Activated CD4-positive, alpha-beta T cell treated with anti-CD3 and anti-CD28 coated beads for 36 hours (primary cell): ENCODE data around the gene ANO1. TPM values are rescaled to one million over a fixed set of nuclear protein-coding genes. Genes with fewer than 3 reads are reported as not detected.

Experiments used
- ATAC-seq: fragments of 200-7000 bp; cut with Tn5 transposase; one replicate; pipeline ENCODE4 v1.10.0; 2021; ENCODE audit warnings: mild to moderate bottlenecking, moderate library complexity
- CTCF ChIA-PET: fragments of 350-600 bp; sonication (Branson Sonifier 250); formaldehyde crosslinking; loops from one replicate; lab custom pipeline; 2021; ENCODE audit warnings: antibody characterized with exemption; lab: Charles Lee
- POLR2A ChIA-PET: fragments of 350-600 bp; sonication (Branson Sonifier 250); formaldehyde crosslinking; loops from one replicate; lab custom pipeline; 2021; ENCODE audit warnings: antibody characterized with exemption, inconsistent platforms; lab: Charles Lee
- DNase-seq: peaks from one replicate; pipeline ENCODE4 v3.0.0-alpha.2; 2020
- H3K27ac Mint-ChIP-seq: one replicate; pipeline ENCODE4 v1.8.0; 2021; ENCODE audit warnings: mixed read lengths
- H3K27me3 Mint-ChIP-seq: one replicate; pipeline ENCODE4 v1.8.0; 2021; ENCODE audit warnings: mixed read lengths
- H3K36me3 Mint-ChIP-seq: one replicate; pipeline ENCODE4 v1.8.0; 2021; ENCODE audit warnings: low read depth, mixed read lengths
- H3K4me1 Mint-ChIP-seq: one replicate; pipeline ENCODE4 v1.8.0; 2021; ENCODE audit warnings: mixed read lengths
- H3K4me3 Mint-ChIP-seq: one replicate; pipeline ENCODE4 v1.8.0; 2021; ENCODE audit warnings: mild to moderate bottlenecking, moderate library complexity, mixed read lengths
- H3K9me3 Mint-ChIP-seq: one replicate; pipeline ENCODE4 v1.8.0; 2021; ENCODE audit warnings: low read depth, mixed read lengths
- intact Hi-C, 2 experiments: fragments of 100-400 bp; cut with DNase I in 1 of 2; cut with micrococcal nuclease in 1 of 2; formaldehyde crosslinking; loops; one replicate each; pipeline versions ENCODE4 v1.14.2 to v1.15.1; 2022 to 2024; cut with DNase I, micrococcal nuclease
- total RNA-seq, 2 experiments: library from RNA; stranded (reverse); gene quantifications; one replicate each; pipeline ENCODE4 v1.2.3, GENCODE V29; 2021

The ANO1 gene
- total RNA-seq, 2 experiments from 2014 or later, result not detected

GRCh38 chr11:70139785-70140410 is 61.8 kb downstream of the ANO1 start:
- intact Hi-C loops, result no loop called here

GRCh38 chr11:70140711-70141485 is 62.8 kb downstream of the ANO1 start:
- Mint-ChIP-seq H3K4me3 (no peak overlapping the region), H3K27ac (no peak overlapping the region), H3K4me1 (peaks cover 8% of the 10 kb centered on the region), H3K27me3 (peaks cover 36% of the 10 kb centered on the region), H3K36me3 (no peaks in the 10 kb centered on the region), H3K9me3 (no peaks in the 10 kb centered on the region)
- ChIA-PET CTCF (interaction anchor here (0.5 to 1.1 kb wide), 3 partner anchors 13 to 451 kb away, joined by 3 to 5 read pairs (median 3); no protein-coding TSS in a partner anchor), POLR2A (no interaction called here)
- ATAC-seq, result no peak
- intact Hi-C loops, result no loop called here
- no peak for DNase-seq

More at GRCh38 chr11:70139785-70140410, 61.8 kb downstream of the ANO1 start:
- no peak overlapping the region for H3K27ac Mint-ChIP-seq
- no peak for ATAC-seq
- no peaks in the 10 kb centered on the region for H3K9me3 Mint-ChIP-seq
- H3K36me3 Mint-ChIP-seq, result no peaks in the 10 kb centered on the region
- no peak overlapping the region for H3K4me3 Mint-ChIP-seq
- DNase-seq, result no peak
- H3K4me1 Mint-ChIP-seq, result peaks cover 8% of the 10 kb centered on the region
- ChIA-PET POLR2A (no interaction called here), CTCF (no interaction called here)
- H3K27me3 Mint-ChIP-seq, result peaks cover 36% of the 10 kb centered on the region

GRCh38 chr11:70141486-70142220 is 63.5 kb downstream of the ANO1 start:
- POLR2A ChIA-PET, result no interaction called here
- H3K27me3 Mint-ChIP-seq, result peaks cover 38% of the 10 kb centered on the region
- H3K4me1 Mint-ChIP-seq, result peaks cover 8% of the 10 kb centered on the region
- no peaks in the 10 kb centered on the region for H3K9me3 Mint-ChIP-seq
- CTCF ChIA-PET, result interaction anchor here (0.5 to 1.1 kb wide), 4 partner anchors 13 to 450 kb away, joined by 3 to 5 read pairs (median 3); no protein-coding TSS in a partner anchor
- no peak overlapping the region for H3K27ac Mint-ChIP-seq
- peak; percentile 55 for DNase-seq
- intact Hi-C loops, result no loop called here
- no peak overlapping the region for H3K4me3 Mint-ChIP-seq
- no peak for ATAC-seq
- H3K36me3 Mint-ChIP-seq, result no peaks in the 10 kb centered on the region

- DNase-seq (no peak), ATAC-seq (no peak)
- H3K27ac Mint-ChIP-seq, result no peak overlapping the region
- no peaks in the 10 kb centered on the region for H3K9me3 Mint-ChIP-seq
- H3K4me1 Mint-ChIP-seq, result peaks cover 8% of the 10 kb centered on the region
- ChIA-PET CTCF (interaction anchor here (0.6 kb wide), 1 partner anchor 253 kb away, joined by 3 read pairs; no protein-coding TSS in a partner anchor), POLR2A (no interaction called here)
- intact Hi-C loops, result no loop called here
- H3K36me3 Mint-ChIP-seq, result no peaks in the 10 kb centered on the region
- peaks cover 41% of the 10 kb centered on the region for H3K27me3 Mint-ChIP-seq
- no peak overlapping the region for H3K4me3 Mint-ChIP-seq
Observed at GRCh38 chr11:70142221-70142875, 64.2 kb downstream of the ANO1 start.

GRCh38 chr11:70144262-70144661 is 66.1 kb downstream of the ANO1 start:
- Mint-ChIP-seq H3K4me3 (no peak overlapping the region), H3K27me3 (peaks cover 43% of the 10 kb centered on the region), H3K9me3 (no peaks in the 10 kb centered on the region), H3K27ac (no peak overlapping the region), H3K4me1 (peaks cover 8% of the 10 kb centered on the region), H3K36me3 (no peaks in the 10 kb centered on the region)
- intact Hi-C loops, result no loop called here
- ChIA-PET POLR2A (no interaction called here), CTCF (no interaction called here)
- ATAC-seq (no peak), DNase-seq (no peak)

GRCh38 chr11:70145071-70145470 is 67.0 kb downstream of the ANO1 start:
- Mint-ChIP-seq H3K4me1 (peaks cover 8% of the 10 kb centered on the region), H3K4me3 (no peak overlapping the region), H3K36me3 (no peaks in the 10 kb centered on the region), H3K27ac (no peak overlapping the region), H3K27me3 (peaks cover 43% of the 10 kb centered on the region), H3K9me3 (no peaks in the 10 kb centered on the region)
- intact Hi-C loops, result no loop called here
- ATAC-seq (no peak), DNase-seq (no peak)
- ChIA-PET CTCF (no interaction called here), POLR2A (no interaction called here)

- Mint-ChIP-seq H3K4me1 (peaks cover 8% of the 10 kb centered on the region), H3K36me3 (no peaks in the 10 kb centered on the region), H3K27ac (no peak overlapping the region), H3K9me3 (no peaks in the 10 kb centered on the region), H3K27me3 (peaks cover 38% of the 10 kb centered on the region), H3K4me3 (no peak overlapping the region)
- CTCF ChIA-PET, result no interaction called here
- POLR2A ChIA-PET, result no interaction called here
- ATAC-seq (no peak), DNase-seq (no peak)
- intact Hi-C loops, result no loop called here
Observed at GRCh38 chr11:70145841-70146240, 67.7 kb downstream of the ANO1 start.

GRCh38 chr11:70146299-70146698 is 68.2 kb downstream of the ANO1 start:
- Mint-ChIP-seq H3K4me1 (peaks cover 7% of the 10 kb centered on the region), H3K4me3 (no peak overlapping the region), H3K9me3 (no peaks in the 10 kb centered on the region), H3K27me3 (peaks cover 34% of the 10 kb centered on the region), H3K27ac (no peak overlapping the region), H3K36me3 (no peaks in the 10 kb centered on the region)
- POLR2A ChIA-PET, result no interaction called here
- intact Hi-C loops, result no loop called here
- CTCF ChIA-PET, result no interaction called here
- no peak for DNase-seq
- no peak for ATAC-seq

- H3K36me3 Mint-ChIP-seq, result no peaks in the 10 kb centered on the region
- H3K9me3 Mint-ChIP-seq, result no peaks in the 10 kb centered on the region
- intact Hi-C loops, result no loop called here
- ChIA-PET CTCF (interaction anchor here (0.6 kb wide), 1 partner anchor 1001 kb away, joined by 3 read pairs; no protein-coding TSS in a partner anchor), POLR2A (no interaction called here)
- peaks cover 28% of the 10 kb centered on the region for H3K27me3 Mint-ChIP-seq
- H3K4me3 Mint-ChIP-seq, result no peak overlapping the region
- peaks cover under 1% of the 10 kb centered on the region for H3K4me1 Mint-ChIP-seq
- no peak overlapping the region for H3K27ac Mint-ChIP-seq
- ATAC-seq, result no peak
- no peak for DNase-seq
Observed at GRCh38 chr11:70146895-70147520, 68.9 kb downstream of the ANO1 start.

GRCh38 chr11:70147668-70148067 is 69.6 kb downstream of the ANO1 start:
- no peaks in the 10 kb centered on the region for H3K36me3 Mint-ChIP-seq

GRCh38 chr11:70151671-70152070 is 73.6 kb downstream of the ANO1 start:
- Mint-ChIP-seq H3K9me3 (no peaks in the 10 kb centered on the region), H3K4me3 (no peak overlapping the region), H3K27ac (no peak overlapping the region), H3K4me1 (no peaks in the 10 kb centered on the region), H3K27me3 (peaks cover 7% of the 10 kb centered on the region), H3K36me3 (no peaks in the 10 kb centered on the region)
- intact Hi-C loops, result no loop called here
- ChIA-PET CTCF (no interaction called here), POLR2A (no interaction called here)
- no peak for ATAC-seq
- no peak for DNase-seq

More at GRCh38 chr11:70147668-70148067, 69.6 kb downstream of the ANO1 start:
- no peaks in the 10 kb centered on the region for H3K4me1 Mint-ChIP-seq
- intact Hi-C loops, result no loop called here
- ChIA-PET CTCF (interaction anchor here (0.6 kb wide), 1 partner anchor 1001 kb away, joined by 3 read pairs; no protein-coding TSS in a partner anchor), POLR2A (no interaction called here)
- H3K27ac Mint-ChIP-seq, result no peak overlapping the region
- DNase-seq (no peak), ATAC-seq (no peak)
- H3K4me3 Mint-ChIP-seq, result no peak overlapping the region
- peaks cover 25% of the 10 kb centered on the region for H3K27me3 Mint-ChIP-seq
- no peaks in the 10 kb centered on the region for H3K9me3 Mint-ChIP-seq
